A673 (cell line): ENCODE results near the gene VAV2. TPM values are rescaled to one million over a fixed set of nuclear protein-coding genes. Genes with fewer than 3 reads are reported as not detected.

Source experiments
- BruUV-seq: library from RNA; stranded (reverse); fragments of 400-500 nt; replicated peaks from 2 replicates; lab custom pipeline; 2021; lab: Mats Ljungman, UMichigan
- CTCF ChIA-PET: fragments of 300-600 bp; sonication (Branson Sonifier 250); formaldehyde crosslinking; loops from one replicate; lab custom pipeline; 2022; ENCODE audit warnings: antibody characterized with exemption; lab: Charles Lee
- POLR2A ChIA-PET: fragments of 300-600 bp; sonication (Branson Sonifier 250); formaldehyde crosslinking; loops from one replicate; lab custom pipeline; 2022; ENCODE audit warnings: antibody characterized with exemption; ENCODE audit not compliant: low non-redundant PET; lab: Charles Lee
- DNase-seq: peaks from one replicate; pipeline ENCODE4 v3.0.0-alpha.2; 2015; ENCODE audit warnings: low spot score
- H3K27ac ChIP-seq: fragments of 200-600 bp; sonication (generic); 2 replicates; pipeline ENCODE4 v1.5.1; 2016; ENCODE audit warnings: mixed run types, low read depth, mild to moderate bottlenecking, mixed read lengths, antibody characterized with exemption, low read length; ENCODE audit not compliant: poor library complexity, severe bottlenecking
- H3K27me3 ChIP-seq: fragments of 200-600 bp; sonication (generic); replicated peaks from 2 replicates; pipeline ENCODE4 v1.6.1; 2017; ENCODE audit warnings: mixed run types, low read depth, mild to moderate bottlenecking, mixed read lengths, antibody characterized with exemption, low read length; ENCODE audit not compliant: insufficient read depth, poor library complexity
- H3K36me3 ChIP-seq: fragments of 200-600 bp; sonication (generic); 2 replicates; pipeline ENCODE4 v1.6.1; 2016; ENCODE audit warnings: mixed run types, mild to moderate bottlenecking, mixed read lengths, antibody characterized with exemption, low read length; ENCODE audit not compliant: insufficient read depth, poor library complexity, severe bottlenecking
- H3K4me1 ChIP-seq: fragments of 200-600 bp; sonication (generic); 2 replicates; pipeline ENCODE4 v1.6.1; 2017; ENCODE audit warnings: mixed run types, mild to moderate bottlenecking, mixed read lengths, antibody characterized with exemption, low read length; ENCODE audit not compliant: insufficient read depth, poor library complexity, severe bottlenecking
- H3K4me3 ChIP-seq: fragments of 200-600 bp; sonication (generic); 2 replicates; pipeline ENCODE4 v1.5.1; 2016; ENCODE audit warnings: low read depth, mixed run types, mild to moderate bottlenecking, mixed read lengths, low read length; ENCODE audit not compliant: poor library complexity, severe bottlenecking
- H3K9me3 ChIP-seq: fragments of 200-600 bp; sonication (generic); 2 replicates; pipeline ENCODE4 v1.6.1; 2016; ENCODE audit warnings: mixed run types, low read depth, mild to moderate bottlenecking, mixed read lengths, antibody characterized with exemption, low read length; ENCODE audit not compliant: poor library complexity, severe bottlenecking
- EZH2 ChIP-seq: fragments of 200-600 bp; sonication (generic); IDR thresholded peaks from 2 replicates; pipeline ENCODE4 v1.6.1; 2017; ENCODE audit warnings: borderline replicate concordance, low read depth, mild to moderate bottlenecking, mixed read lengths, antibody characterized with exemption, low read length; ENCODE audit not compliant: poor library complexity, severe bottlenecking
- intact Hi-C: fragments of 100-400 bp; cut with micrococcal nuclease; formaldehyde crosslinking; loops from one replicate; pipeline ENCODE4 v1.10.0; 2022; ENCODE audit not compliant: unreplicated experiment
- total RNA-seq: library from RNA; stranded (reverse); gene quantifications from 2 replicates; pipeline ENCODE4 v1.2.3, GENCODE V29; 2021
- TF ChIP-seq, protein P1 (sequence below): fragments of 300-800, 200-600 bp; sonication (generic); conservative IDR thresholded peaks from 2 replicates; pipeline ENCODE4 v1.5.1; 2017; ENCODE audit warnings: low read depth, mild to moderate bottlenecking, antibody characterized with exemption, low read length, moderate library complexity, mixed read lengths

Gene VAV2
- total RNA-seq, 1 experiment from 2014 or later, result 16.4 TPM

GRCh38 chr9:133737774-133738639, 254.1 kb downstream of the VAV2 start, which contains the start of gene SARDH:
SARDH (minus strand) TSS chr9:133738352; CDS start chr9:133734173, 4,179 bp downstream.
- H3K36me3 ChIP-seq, result no peaks in the 10 kb centered on the region
- intact Hi-C loops, result no loop called here
- H3K4me1 ChIP-seq, result peaks cover 7% of the 10 kb centered on the region
- H3K4me3 ChIP-seq, result peak within 1 kb of the TSS; percentile 32
- TF ChIP-seq EZH2, result no peak
- TF ChIP-seq, protein P1, sequence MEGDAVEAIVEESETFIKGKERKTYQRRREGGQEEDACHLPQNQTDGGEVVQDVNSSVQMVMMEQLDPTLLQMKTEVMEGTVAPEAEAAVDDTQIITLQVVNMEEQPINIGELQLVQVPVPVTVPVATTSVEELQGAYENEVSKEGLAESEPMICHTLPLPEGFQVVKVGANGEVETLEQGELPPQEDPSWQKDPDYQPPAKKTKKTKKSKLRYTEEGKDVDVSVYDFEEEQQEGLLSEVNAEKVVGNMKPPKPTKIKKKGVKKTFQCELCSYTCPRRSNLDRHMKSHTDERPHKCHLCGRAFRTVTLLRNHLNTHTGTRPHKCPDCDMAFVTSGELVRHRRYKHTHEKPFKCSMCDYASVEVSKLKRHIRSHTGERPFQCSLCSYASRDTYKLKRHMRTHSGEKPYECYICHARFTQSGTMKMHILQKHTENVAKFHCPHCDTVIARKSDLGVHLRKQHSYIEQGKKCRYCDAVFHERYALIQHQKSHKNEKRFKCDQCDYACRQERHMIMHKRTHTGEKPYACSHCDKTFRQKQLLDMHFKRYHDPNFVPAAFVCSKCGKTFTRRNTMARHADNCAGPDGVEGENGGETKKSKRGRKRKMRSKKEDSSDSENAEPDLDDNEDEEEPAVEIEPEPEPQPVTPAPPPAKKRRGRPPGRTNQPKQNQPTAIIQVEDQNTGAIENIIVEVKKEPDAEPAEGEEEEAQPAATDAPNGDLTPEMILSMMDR, result no peak
- no peaks in the 10 kb centered on the region for H3K9me3 ChIP-seq
- H3K27me3 ChIP-seq, result no peaks in the 10 kb centered on the region
- peak; percentile 44 for DNase-seq
- CTCF ChIA-PET, result no interaction called here
- POLR2A ChIA-PET, result no interaction called here
- no peak within 1 kb of the TSS for H3K27ac ChIP-seq
- no TSS peak for BruUV-seq

- Histone ChIP-seq H3K27ac (no peak overlapping the region), H3K36me3 (no peaks in the 10 kb centered on the region), H3K4me1 (peaks cover 7% of the 10 kb centered on the region), H3K27me3 (no peaks in the 10 kb centered on the region), H3K4me3 (peak overlapping the region; percentile 32), H3K9me3 (no peaks in the 10 kb centered on the region)
- POLR2A ChIA-PET, result no interaction called here
- no peak for DNase-seq
- intact Hi-C loops, result no loop called here
- TF ChIP-seq, protein P1, result no peak
- TF ChIP-seq EZH2, result no peak
- CTCF ChIA-PET, result no interaction called here
- BruUV-seq, result no TSS peak
Measured at GRCh38 chr9:133737071-133737773, 254.9 kb downstream of the VAV2 start.

DNA sequence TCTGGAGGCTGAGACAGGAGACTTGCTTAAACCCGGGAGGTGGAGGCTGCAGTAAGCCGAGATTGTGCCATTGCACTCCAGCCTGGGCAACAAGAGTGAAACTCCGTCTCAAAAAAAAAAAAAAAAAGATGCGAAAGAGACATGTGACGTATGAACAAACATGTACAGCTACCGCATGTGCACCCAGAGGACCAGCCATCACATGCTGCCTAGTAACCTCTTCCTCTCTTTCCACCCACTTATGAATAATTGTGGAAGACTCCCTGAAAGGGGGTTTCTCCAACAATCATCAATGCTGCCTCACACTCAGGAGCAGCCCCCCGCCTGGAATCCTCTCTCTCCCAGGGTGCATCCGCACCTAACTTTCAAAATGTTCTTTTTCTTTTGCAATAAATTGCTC, 256.2 kb downstream of the VAV2 start:
- CTCF ChIA-PET, result no interaction called here
- Histone ChIP-seq H3K27me3 (no peaks in the 10 kb centered on the region), H3K36me3 (no peaks in the 10 kb centered on the region), H3K27ac (no peak overlapping the region), H3K9me3 (no peaks in the 10 kb centered on the region), H3K4me3 (no peak overlapping the region), H3K4me1 (peaks cover 7% of the 10 kb centered on the region)
- BruUV-seq, result no TSS peak
- no peak for TF ChIP-seq EZH2
- TF ChIP-seq, protein P1, result no peak
- POLR2A ChIA-PET, result interaction anchor here (0.6 kb wide), 1 partner anchor 23 kb away, joined by 3 read pairs; no protein-coding TSS in a partner anchor
- intact Hi-C loops, result no loop called here
- no peak for DNase-seq
